ENCODE measurements around the gene USP34. TPM values are rescaled to one million over a fixed set of nuclear protein-coding genes. Genes with fewer than 3 reads are reported as not detected.

Gene USP34, protein sequence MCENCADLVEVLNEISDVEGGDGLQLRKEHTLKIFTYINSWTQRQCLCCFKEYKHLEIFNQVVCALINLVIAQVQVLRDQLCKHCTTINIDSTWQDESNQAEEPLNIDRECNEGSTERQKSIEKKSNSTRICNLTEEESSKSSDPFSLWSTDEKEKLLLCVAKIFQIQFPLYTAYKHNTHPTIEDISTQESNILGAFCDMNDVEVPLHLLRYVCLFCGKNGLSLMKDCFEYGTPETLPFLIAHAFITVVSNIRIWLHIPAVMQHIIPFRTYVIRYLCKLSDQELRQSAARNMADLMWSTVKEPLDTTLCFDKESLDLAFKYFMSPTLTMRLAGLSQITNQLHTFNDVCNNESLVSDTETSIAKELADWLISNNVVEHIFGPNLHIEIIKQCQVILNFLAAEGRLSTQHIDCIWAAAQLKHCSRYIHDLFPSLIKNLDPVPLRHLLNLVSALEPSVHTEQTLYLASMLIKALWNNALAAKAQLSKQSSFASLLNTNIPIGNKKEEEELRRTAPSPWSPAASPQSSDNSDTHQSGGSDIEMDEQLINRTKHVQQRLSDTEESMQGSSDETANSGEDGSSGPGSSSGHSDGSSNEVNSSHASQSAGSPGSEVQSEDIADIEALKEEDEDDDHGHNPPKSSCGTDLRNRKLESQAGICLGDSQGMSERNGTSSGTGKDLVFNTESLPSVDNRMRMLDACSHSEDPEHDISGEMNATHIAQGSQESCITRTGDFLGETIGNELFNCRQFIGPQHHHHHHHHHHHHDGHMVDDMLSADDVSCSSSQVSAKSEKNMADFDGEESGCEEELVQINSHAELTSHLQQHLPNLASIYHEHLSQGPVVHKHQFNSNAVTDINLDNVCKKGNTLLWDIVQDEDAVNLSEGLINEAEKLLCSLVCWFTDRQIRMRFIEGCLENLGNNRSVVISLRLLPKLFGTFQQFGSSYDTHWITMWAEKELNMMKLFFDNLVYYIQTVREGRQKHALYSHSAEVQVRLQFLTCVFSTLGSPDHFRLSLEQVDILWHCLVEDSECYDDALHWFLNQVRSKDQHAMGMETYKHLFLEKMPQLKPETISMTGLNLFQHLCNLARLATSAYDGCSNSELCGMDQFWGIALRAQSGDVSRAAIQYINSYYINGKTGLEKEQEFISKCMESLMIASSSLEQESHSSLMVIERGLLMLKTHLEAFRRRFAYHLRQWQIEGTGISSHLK (N-terminal part only)
- total RNA-seq (ENCODE audit: low replicate concordance), result 78.6 and 86.0 TPM in 2 replicates

DNA sequence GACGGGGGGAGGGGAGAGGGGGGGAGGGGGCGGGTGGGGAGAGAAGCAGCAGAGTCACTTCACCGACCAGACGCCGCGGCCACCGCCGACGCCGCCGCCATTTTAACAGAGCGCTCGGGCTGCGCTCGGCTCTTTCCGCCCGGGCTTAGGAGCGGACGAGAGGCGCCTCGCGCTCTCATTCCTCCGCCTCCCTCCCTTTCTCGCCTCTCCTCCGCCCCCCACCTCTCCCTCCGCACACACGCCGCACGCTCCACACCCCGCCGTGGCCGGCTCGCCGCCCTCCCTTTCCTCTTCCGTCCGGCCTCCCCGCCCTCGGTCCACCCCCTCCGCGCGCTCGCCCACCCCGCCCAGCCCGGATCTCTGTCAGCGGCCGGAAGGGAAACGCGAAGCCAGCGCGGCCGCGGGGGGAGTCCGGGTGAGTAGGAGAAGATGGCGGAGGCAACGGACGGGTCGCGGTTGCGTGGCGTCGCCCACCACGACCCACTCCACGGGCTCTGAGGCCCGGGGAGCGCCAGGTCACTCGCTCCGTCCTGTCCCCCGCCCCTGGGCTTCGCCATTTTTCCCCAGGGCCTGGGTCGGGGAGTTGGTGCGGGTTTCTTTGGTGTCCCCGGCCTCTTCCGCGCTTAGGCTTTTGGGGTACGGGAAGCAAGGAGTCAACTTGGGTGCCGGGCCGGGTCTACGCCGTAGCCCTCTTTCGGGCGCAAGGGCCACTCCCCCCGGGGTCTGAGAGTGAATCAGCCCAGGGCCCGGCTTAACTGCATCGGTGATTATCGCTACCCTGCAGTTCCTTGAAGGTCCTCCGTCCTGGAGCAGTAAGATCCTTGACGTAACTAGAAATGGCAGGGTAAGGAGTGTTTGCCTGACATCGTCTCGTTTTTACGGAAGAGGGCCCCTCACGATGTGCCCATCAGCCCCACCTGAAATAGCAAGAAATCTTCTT is at the start of gene USP34:
Gene USP34, minus strand, starts transcription at position 123 of the 940 bp plus-strand sequence. CDS start 395 bp downstream, outside the sequence.

DNA sequence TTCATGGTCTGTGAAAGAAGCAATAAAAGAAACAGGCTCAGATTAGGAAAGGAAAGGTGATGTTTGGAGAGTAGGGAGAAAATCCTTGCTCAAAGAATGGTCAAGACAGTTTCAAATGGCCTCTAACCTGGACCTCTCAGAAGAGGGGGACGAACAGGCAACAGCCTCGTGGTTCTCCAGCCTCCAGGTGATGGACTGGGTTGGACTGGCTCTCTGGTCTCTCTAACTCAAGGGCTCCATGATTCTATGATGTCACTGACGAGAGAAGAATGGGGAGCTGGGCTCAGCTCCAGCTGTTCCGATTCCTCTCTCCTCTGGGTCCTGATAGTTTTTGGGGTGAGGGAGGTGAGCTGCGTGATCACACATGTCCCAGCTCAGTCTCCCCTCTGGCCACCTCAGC is 309.0 kb downstream of the USP34 start, which contains the start of gene C2orf74:
Gene C2orf74, plus strand, starts transcription at position 301 of the 400 bp plus-strand sequence. CDS start 327 bp downstream, outside the sequence.

Other genes with a start within 250 kb of the USP34 start
- gene XPO1, start 67.3 kb upstream of the USP34 start, total RNA-seq (ENCODE audit: low replicate concordance), result 113 and 154 TPM in 2 replicates